Measurements from ENCODE around the gene CHTF18. TPM values are rescaled to one million over a fixed set of nuclear protein-coding genes. Genes with fewer than 3 reads are reported as not detected.

CHTF18 gene
- total and polyA plus RNA-seq, 2 experiments from 2014 or later = 9.7 to 18.1 TPM

- Histone ChIP-seq H3K9me3 (ENCODE audit: low read depth) (no peaks in the 10 kb centered on the region), H2AFZ (no peak overlapping the region), H3K4me1 (ENCODE audit: insufficient read depth) (peaks cover 7% of the 10 kb centered on the region), H3K79me2 (peaks cover 19% of the 10 kb centered on the region), H3K4me2 (no peak overlapping the region), H3K4me3 (no peak overlapping the region), H3K36me3 (replicated peaks; ENCODE audit: insufficient read depth, low read depth) (no peaks in the 10 kb centered on the region), H3K27me3 (no peaks in the 10 kb centered on the region), H3K27ac (no peak overlapping the region), H4K20me1 (ENCODE audit: insufficient read depth, poor library complexity, severe bottlenecking) (peaks cover 5% of the 10 kb centered on the region), H3K9me2 (replicated peaks; ENCODE audit: insufficient read depth) (no peaks in the 10 kb centered on the region)
- no peak for DNase-seq (ENCODE audit: low spot score)
- WGBS (ENCODE audit: low lambda C conversion rate, missing lambda C conversion rate) = 97% methylated on average over 15 of the region's 17 CpGs
- no peak for TF ChIP-seq EZH2phosphoT487 (IDR thresholded peaks at IDR 0.05; ENCODE audit: low read depth, severe bottlenecking, unreplicated experiment)
- TF ChIP-seq EZH2 (IDR thresholded peaks at IDR 0.05; ENCODE audit: borderline replicate concordance) = no peak
- TF ChIP-seq CTCF (IDR thresholded peaks at IDR 0.05; ENCODE audit: poor library complexity) = no peak
Measured at GRCh38 chr16:790086-790485, 1.7 kb downstream of the CHTF18 start.

GRCh38 chr16:791131-791530 is 2.7 kb downstream of the CHTF18 start:
- Histone ChIP-seq H3K79me2 (peaks cover 19% of the 10 kb centered on the region), H3K9me2 (replicated peaks; ENCODE audit: insufficient read depth) (no peaks in the 10 kb centered on the region), H3K27me3 (no peaks in the 10 kb centered on the region), H3K36me3 (replicated peaks; ENCODE audit: insufficient read depth, low read depth) (no peaks in the 10 kb centered on the region), H3K9me3 (ENCODE audit: low read depth) (no peaks in the 10 kb centered on the region), H3K27ac (no peak overlapping the region), H3K4me3 (no peak overlapping the region), H3K4me1 (ENCODE audit: insufficient read depth) (peaks cover 7% of the 10 kb centered on the region), H3K4me2 (no peak overlapping the region), H4K20me1 (ENCODE audit: insufficient read depth, poor library complexity, severe bottlenecking) (peaks cover 5% of the 10 kb centered on the region), H2AFZ (no peak overlapping the region)
- DNase-seq (ENCODE audit: low spot score) = no peak
- WGBS (ENCODE audit: low lambda C conversion rate, missing lambda C conversion rate) = 98% methylated on average over 21 of the region's 23 CpGs
- TF ChIP-seq EZH2phosphoT487 (IDR thresholded peaks at IDR 0.05; ENCODE audit: low read depth, severe bottlenecking, unreplicated experiment) = no peak
- TF ChIP-seq EZH2 (IDR thresholded peaks at IDR 0.05; ENCODE audit: borderline replicate concordance) = no peak
- no peak for TF ChIP-seq CTCF (IDR thresholded peaks at IDR 0.05; ENCODE audit: poor library complexity)

- Histone ChIP-seq H3K4me1 (ENCODE audit: insufficient read depth) (peaks cover 3% of the 10 kb centered on the region), H2AFZ (no peak overlapping the region), H3K9me3 (ENCODE audit: low read depth) (no peaks in the 10 kb centered on the region), H3K36me3 (replicated peaks; ENCODE audit: insufficient read depth, low read depth) (no peaks in the 10 kb centered on the region), H4K20me1 (ENCODE audit: insufficient read depth, poor library complexity, severe bottlenecking) (peaks cover 5% of the 10 kb centered on the region), H3K27ac (no peak overlapping the region), H3K27me3 (no peaks in the 10 kb centered on the region), H3K4me3 (no peak overlapping the region), H3K79me2 (peaks cover 13% of the 10 kb centered on the region), H3K4me2 (no peak overlapping the region), H3K9me2 (replicated peaks; ENCODE audit: insufficient read depth) (no peaks in the 10 kb centered on the region)
- DNase-seq (ENCODE audit: low spot score) = no peak
- 97% methylated on average over 36 of the region's 46 CpGs for WGBS (ENCODE audit: low lambda C conversion rate, missing lambda C conversion rate)
- no peak for TF ChIP-seq EZH2 (IDR thresholded peaks at IDR 0.05; ENCODE audit: borderline replicate concordance)
Measured at GRCh38 chr16:792221-792995, 4.0 kb downstream of the CHTF18 start.

- no peak for TF ChIP-seq EZH2phosphoT487 (IDR thresholded peaks at IDR 0.05; ENCODE audit: low read depth, severe bottlenecking, unreplicated experiment)
- no peak for TF ChIP-seq CTCF (IDR thresholded peaks at IDR 0.05; ENCODE audit: poor library complexity)
- TF ChIP-seq EZH2 (IDR thresholded peaks at IDR 0.05; ENCODE audit: borderline replicate concordance) = no peak
- WGBS (ENCODE audit: low lambda C conversion rate, missing lambda C conversion rate) = 90% methylated on average over 8 of the region's 8 CpGs
Measured at GRCh38 chr16:793414-793813, 5.0 kb downstream of the CHTF18 start.

More at GRCh38 chr16:793414-793813, 5.0 kb downstream of the CHTF18 start:
- H3K27me3 ChIP-seq = no peaks in the 10 kb centered on the region
- H3K27ac ChIP-seq = no peak overlapping the region
- H3K4me2 ChIP-seq = no peak overlapping the region
- no peak overlapping the region for H3K4me3 ChIP-seq
- no peaks in the 10 kb centered on the region for H3K4me1 ChIP-seq (ENCODE audit: insufficient read depth)
- DNase-seq (ENCODE audit: low spot score) = no peak
- H3K9me2 ChIP-seq (replicated peaks; ENCODE audit: insufficient read depth) = no peaks in the 10 kb centered on the region
- no peak overlapping the region for H2AFZ ChIP-seq
- no peaks in the 10 kb centered on the region for H3K9me3 ChIP-seq (ENCODE audit: low read depth)
- H3K79me2 ChIP-seq = peaks cover 7% of the 10 kb centered on the region
- H4K20me1 ChIP-seq (ENCODE audit: insufficient read depth, poor library complexity, severe bottlenecking) = no peaks in the 10 kb centered on the region
- H3K36me3 ChIP-seq (replicated peaks; ENCODE audit: insufficient read depth, low read depth) = no peaks in the 10 kb centered on the region
